SK-N-MC (cell line): Measurements from ENCODE around the gene ASIC3.
"Not testable (repeated sequence)": the region's sequence is repeated elsewhere in the genome, so short reads cannot be mapped to it uniquely, and the experiment has no call there.

Experiments
- EZH2 ChIP-seq: fragments of 200-600 bp; sonication (generic); IDR thresholded peaks from one replicate; pipeline ENCODE4 v1.6.1; 2017; ENCODE audit warnings: antibody characterized with exemption
- POLR2AphosphoS5 ChIP-seq: IDR thresholded peaks from 2 replicates; pipeline ENCODE4 v1.6.1; 2012; ENCODE audit warnings: mild to moderate bottlenecking, low read depth, low read length, borderline replicate concordance

DNA sequence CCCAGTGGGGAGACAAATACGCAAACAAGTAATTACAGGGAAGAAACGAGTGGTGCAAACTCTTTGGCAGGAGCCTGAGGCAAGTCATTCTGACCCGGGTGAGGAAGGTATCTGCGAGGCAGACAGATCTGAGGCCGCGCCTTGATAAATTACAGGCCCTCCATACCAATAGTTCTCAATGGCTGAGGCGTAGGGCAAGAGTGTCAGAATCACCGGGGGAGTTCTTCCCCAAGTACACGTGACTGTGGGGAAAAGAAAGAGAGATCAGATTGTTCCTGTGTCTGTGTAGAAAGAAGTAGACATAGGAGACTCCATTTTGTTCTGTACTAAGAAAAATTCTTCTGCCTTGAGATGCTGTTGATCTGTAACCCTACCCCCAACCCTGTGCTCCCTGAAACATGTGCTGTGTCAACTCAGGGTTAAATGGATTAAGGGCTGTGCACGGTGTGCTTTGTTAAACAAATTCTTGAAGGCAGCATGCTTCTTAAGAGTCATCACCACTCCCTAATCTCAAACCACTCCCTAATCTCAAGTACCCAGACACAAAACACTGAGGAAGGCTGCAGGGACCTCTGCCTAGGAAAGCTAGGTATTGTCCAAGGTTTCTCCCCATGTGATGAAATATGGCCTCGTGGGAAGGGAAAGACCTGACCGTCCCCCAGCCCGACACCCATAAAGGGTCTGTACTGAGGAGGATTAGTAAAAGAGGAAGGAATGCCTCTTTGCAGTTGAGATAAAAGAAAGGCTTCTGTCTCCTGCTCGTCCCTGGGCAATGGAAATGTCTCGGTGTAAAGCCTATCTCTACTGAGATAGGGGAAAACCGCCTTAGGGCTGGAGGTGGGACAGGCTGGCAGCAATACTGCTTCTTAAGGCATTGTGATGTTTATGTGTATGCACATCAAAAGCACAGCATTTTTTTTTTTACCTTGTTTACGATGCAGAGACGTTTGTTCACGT lies 21.3 kb upstream of the ASIC3 start:
- TF ChIP-seq POLR2AphosphoS5, EZH2: not testable (repeated sequence)
